DMS79 treated with DMSO at 0.1 percent for 48 hours (cell line): ENCODE data around the gene TPRN.
A peak's percentile ranks its signal among the peaks of the same experiment; 100 is the strongest.

ENCODE experiments used
- DNase-seq: peaks from one replicate; lab custom pipeline; 2025; lab: John Stamatoyannopoulos, UW

TPRN gene

DNA sequence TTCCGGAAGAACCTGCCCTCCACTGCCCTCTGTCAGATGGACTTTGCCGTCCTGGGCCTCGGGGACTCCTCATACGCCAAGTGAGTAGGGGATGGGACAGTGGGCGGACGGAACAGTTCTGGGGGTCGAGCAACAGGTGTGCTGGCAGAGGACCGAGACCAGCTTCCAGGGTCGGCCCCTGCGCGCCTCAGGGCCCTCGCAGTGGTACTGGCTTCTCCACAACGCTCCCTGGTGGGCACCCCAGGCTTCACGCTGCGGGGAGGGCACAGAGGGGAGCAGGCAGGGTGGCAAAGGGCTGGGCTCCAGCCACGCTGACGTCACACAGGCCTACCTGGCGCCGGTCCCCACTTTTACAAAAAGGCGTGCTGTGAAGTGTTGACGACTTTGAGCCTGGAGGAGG is 12.0 kb upstream of the TPRN start:
- no peak for DNase-seq

DNA sequence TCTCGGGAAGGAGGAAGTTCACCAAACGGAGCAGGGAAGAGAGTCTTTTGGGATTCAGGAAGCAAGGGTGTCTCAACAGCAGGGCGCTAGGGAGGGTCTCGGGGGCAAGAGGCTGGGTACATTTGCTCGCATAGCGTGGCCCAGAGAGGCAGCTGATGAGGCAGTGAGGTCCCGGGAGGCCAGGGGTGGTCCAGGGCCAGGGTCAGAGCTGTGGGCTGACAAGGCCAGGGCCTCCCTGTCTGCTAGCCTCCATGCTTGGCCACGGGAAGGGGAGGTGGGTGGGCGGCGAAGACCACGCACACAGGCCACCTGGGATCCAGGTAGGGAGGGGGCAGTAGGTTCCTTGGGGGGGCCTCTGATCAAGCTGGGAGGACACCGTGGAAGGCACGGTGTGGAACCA is 11.0 kb upstream of the TPRN start:
- no peak for DNase-seq

DNA sequence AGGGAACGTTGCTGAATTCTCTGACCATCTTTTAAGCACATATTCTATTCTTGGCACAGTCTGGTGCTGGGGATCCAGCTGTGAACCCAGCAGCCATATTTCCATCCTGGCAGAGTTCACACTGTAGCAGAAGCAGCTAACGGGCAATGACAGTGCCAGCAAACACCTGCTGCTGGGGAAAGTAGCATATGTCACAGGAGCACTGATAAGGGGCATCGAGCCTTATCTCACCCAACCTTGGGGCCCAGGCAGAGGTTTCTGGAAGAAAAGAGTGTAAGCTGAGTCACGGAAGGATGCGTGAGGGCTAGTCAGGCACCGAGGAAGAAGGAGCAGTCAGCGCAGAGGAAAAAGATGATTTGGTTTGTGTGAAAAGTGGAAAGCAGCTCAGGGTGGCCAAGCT is 6.1 kb upstream of the TPRN start:
- DNase-seq: no peak

DNA sequence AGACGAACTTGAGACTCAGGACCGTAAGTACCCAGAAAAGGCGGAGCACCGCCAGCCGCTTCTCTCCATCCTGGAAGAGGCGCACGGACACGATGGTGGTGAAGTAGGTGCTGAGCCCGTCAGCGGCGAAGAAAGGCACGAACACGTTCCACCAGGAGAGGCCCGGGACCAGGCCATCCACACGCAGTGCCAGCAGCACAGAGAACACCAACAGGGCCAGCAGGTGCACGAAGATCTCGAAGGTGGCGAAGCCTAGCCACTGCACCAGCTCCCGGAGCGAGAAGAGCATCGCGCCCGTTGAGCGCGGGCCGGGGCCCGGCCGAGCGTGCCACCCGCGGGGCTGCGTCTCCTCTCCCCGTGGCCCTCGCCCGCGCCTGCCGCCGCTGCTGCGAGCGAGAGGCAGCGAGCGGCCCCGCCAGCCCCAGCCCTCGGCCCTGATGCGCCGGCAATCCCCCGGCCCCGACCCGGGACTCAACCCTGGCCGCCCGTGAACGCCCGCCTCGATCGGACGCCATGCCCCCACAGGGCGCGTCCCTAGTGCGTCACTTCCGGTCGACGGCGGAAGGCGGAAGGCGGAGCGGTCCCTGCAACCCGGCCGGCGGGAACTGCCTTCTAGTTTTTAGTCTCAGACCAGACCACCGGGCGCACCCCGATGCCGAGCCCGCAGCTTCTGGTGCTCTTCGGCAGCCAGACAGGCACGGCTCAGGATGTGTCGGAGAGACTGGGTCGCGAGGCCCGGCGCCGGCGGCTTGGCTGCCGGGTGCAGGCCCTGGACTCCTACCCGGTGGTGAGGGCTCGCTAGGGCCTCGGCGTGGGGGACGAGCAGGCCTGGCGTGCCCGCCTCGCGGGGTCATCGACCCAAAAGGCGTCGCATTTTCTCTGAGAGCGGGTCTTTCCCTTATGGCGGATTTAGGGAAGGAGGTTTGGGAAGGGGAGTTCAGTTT is 4.9 kb upstream of the TPRN start, which contains the start of the genes NDOR1 and TMEM203:
Gene NDOR1, plus strand, starts transcription at position 575 of the 944 bp plus-strand sequence. Its CDS starts 78 bp downstream, at position 653.
Gene TMEM203, minus strand, starts transcription at position 523 of the 944 bp plus-strand sequence. Its CDS starts 234 bp downstream, at position 289.
- DNase-seq: peak; percentile 73

DNA sequence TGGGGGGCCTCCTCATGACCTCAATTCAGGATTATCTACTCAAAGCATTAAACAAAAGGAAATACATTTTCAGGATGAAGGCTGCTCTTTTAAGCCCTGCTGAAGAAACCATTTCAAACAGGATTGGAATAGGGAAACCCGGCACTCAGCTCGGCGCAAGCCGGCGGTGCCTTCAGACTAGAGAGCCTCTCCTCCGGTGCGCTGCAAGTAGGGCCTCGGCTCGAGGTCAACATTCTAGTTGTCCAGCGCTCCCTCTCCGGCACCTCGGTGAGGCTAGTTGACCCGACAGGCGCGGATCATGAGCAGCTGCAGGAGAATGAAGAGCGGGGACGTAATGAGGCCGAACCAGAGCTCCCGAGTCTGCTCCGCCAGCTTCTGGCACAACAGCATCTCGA is 4.2 kb upstream of the TPRN start:
- DNase-seq: no peak

DNA sequence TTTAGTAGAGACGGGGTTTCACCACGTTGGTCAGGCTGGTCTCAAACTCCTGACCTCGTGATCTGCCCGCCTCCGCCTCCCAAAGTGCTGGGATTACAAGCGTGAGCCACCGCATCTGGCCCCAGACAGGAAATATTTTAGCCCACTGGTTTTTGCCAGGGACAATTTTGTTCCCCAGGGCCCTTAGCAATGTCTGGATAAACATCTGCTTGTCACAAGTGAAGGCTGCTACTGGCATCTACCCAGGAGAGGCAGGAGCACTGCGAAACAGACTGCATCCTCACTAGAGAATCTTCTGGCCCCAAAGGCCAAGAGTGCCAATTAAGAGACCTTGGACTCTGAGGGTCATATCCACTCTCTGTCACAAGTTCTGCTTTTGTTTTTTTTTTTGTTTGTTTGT is 2.4 kb upstream of the TPRN start:
- DNase-seq: no peak

DNA sequence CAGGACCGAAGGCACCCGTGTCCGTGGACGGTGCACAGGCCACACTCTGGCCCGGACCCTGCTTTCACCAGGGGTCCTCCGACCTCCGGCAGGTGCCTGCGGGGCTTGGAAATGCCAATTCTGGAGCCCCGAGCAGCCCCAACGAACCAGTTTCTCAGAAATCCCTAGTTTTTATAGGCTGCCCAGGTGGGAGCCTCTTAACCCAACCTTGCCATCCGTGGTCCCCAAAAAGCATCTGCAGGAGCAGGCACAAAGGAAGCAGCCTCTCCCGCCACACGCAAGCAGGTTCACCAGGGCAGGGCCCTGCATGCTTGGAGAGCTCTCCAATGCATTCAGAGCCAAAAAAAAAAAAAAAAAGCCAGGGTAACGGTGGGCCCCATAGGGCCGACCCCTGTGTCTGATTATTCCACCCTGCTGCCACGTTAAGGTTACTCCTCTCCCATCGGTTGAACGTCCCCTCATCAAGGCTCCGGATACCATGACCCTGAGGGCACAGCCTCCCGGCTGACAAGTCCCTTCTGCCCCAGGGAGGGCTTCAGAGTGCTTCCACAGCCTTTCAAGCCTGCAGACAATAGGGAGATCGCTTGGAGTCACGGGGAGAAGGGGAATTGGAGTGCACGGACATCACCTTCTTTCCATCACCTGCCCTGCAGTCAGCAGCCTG is 796 bp upstream of the TPRN start:
- DNase-seq: no peak

DNA sequence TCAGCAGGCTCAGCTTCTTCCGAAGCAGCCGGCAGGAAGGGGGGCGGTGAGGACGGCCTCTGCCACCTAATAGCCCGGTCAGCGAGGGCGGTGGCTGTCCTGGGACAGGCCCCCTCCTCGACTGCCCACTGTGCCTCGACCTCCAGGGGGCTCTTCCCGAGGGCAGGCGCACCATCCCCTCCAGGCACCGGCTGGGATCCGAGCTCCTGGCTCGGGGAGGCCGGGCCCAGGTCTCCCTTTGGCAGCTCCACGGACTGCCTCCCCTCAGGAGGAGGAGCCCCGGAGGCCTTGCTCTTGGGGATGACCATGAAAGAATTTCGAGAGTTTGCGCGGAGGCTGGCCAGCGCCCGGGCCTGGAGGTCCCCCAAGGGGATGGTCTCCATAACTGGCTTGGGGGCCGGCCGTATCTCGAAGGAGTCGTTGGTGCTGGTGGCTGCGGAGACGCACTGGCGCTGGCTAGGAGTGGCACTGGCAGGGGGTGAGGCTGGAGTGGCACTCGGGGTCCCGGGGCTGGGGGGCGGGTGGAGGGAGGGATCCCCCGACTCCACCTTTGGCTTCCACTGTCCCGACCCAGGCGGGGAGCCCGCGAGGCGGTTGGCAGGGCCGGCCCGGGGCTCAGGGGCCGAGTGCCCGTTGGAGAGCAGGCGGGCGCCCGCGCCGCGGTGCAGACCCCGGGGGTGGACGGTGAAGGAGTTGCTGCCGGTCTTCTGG is 975 bp downstream of the TPRN start:
- no peak for DNase-seq

DNA sequence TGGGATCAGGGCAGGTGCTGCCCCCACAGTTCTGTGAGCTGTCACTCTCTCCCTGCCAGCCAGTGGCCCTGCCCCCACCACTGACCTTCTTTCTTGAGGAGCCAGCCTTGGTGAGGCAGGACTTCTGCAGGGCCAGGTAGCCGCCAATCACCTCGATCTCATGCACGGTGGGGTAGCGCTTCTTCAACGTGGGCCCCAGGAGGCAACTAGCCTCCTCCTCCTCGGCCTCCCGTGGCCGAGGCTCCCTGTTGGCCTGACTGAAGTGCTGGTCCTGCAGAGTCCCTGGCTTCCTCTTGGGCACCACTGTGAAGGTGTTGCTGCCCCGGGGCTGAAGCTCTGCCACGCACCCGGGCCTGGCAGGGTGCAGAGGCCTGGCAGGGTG is 1.6 kb downstream of the TPRN start:
- DNase-seq: no peak

DNA sequence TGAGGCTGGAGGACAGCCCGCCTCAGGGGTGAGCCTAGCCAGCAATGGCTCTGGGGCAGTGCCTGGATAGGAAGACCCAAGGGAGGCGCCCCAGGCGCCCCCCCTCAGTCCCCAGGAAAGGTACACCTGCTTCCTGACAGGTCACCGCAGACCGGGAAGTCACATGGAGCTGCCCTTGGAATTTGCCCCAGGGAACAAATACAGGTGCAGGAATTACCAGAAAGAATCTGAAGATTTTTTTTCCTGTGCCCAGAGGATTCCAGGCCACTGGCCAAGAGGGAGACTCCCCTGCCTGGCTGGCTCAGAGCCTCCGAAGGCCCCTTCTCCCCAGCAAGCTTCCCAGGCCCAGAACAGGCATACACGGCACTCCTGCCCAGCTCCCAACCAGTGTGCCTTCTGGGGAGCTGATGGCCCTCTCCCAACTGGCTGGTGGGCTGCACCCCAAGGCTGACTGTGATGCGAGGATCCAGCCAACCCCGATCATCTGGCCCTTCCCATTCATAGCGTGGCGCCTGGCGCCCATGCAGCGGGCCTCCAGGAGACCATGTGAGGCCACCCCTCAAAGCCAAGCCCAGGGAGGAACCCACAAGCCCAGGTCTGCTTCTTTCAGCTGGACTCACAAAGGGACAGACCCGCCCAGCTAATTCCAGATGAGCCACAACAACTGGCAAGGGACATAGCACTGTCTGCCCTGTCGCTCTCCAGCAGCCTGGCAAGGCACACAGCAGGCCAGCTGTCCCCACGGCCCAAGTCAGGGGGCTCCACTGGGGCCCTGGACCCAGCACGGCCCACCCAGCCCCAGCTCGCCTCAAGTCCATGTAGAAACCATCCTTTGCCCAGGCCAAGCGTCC is 2.3 kb downstream of the TPRN start:
- DNase-seq: no peak

DNA sequence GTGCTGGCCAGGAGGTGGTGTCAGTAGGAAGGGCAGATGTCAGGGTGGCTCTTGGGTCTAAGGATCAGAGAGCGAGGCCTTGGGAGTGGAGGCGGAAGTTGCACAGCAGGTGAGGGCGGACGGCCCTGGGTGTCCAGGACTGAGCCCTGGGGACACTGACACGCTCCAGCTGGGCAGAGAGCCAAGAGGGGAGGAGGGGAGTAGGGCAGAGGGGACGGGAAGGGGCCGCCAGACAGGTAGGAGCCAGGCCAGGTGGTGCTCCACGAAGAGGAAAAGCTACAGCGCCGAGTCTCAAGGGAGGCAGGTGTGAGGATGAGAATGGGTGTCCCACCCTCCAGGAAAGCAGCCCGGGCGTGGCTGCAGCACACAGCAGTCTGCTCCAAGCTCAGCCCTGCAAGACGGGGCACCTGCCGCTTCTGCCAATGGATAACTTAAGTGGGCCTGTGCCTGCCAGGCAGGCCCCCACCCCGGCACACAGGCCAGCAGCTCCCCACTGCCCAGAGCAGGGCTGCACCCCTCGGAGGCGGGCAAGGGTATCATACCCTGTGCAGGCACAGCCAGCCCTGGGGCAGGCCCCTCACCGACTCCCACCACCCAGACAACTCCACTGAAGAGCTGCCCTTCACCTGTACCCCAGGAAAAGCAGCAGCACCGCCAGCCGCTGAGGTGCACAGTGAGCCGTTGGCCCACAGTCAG is 4.9 kb downstream of the TPRN start:
- peak; percentile 90 for DNase-seq

DNA sequence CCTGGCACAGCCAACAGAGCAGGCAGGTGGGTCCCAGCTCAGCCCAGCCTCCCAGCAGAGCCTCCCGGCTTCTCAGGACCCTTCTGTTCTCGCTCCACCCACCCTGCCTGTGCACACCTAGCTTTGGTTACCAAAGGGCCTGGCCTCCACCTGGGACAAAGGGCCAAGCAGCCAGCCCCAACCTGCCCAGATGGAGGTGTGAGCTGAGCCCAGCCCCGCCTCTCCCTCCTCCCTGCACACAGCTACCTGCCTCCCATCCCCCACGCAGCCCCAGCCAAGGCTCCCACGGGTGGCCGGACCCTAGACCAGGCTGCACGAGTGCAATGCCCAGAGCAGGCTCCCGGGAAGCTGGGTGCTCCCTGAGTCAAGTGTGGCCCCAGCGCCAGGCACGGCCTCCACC is 5.6 kb downstream of the TPRN start:
- peak; percentile 89 for DNase-seq

DNA sequence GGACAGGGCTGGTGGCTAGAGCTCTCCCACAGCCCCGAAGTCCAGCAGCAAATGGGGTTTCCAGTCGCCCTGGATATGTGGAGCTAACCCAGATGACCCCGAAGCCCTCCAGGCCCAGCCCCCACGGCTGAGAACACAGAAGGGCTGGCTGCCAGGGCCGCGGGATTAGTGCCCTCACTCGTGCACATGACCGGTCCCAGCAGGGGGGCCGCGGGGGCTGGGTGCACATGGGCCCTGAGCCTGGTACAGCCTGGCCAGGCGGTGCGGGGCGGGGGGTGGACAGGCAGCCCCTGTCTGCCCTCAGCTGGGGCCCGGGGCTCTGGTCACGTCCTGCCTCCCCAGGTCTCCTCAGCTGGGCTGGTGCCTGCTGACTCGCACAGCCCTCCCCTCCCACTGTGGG is 6.2 kb downstream of the TPRN start:
- peak; percentile 23 for DNase-seq

DNA sequence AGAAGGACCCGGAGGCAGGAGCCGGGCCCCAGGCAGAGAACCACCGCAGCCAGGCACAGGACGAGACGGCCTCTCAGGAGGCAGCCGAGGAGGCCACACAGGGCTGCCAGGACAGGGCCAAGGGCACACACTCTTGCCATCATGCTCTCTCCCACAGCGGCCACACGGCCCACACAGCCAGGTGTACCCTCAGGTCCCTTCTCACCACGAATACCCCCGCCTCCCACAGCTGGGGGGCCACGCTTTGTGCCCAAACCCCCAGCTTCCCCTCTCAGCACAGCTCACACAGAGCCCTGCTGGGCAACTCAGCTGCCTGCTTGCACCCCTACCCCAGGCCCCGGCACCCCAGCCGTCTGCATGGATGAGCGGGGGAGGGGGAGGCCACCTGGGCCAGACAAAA is 6.8 kb downstream of the TPRN start:
- no peak for DNase-seq

DNA sequence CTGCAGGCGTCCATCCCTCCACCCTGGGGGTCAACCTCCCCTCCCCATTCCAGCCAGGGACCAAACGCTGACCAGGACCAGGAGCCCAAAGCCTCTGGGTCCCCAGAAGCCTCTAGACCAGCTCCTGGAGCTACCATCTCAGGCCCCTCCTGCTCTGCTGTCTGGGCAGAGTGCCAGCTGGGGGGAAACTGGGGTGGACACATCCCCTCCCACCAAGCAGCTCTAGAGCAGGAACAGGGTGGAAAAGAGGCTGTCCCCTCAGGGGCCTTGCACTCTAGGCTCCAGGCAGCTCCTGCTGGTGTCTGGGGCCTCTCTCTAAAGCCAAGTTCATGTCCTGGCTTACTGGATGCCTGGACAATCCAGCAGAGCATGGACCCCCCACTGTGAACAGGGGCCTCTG is 7.7 kb downstream of the TPRN start:
- no peak for DNase-seq

DNA sequence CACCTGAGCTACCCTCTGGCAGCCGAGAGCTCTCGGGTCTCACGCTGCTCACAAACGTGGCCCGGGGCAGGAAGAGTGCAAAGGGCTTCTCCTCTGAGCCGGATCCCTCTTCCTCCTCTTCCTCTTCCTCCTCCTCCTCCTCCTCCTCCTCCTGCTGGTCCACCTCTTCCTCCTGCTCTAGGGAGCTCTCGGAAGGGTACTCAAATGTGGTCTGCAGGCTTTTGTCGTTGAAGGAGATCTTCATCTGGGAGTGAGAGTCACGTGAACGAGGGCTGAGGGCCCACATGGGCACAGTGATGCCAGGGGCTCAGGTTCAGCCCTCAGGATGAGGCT is 8.1 kb downstream of the TPRN start:
- DNase-seq: no peak

DNA sequence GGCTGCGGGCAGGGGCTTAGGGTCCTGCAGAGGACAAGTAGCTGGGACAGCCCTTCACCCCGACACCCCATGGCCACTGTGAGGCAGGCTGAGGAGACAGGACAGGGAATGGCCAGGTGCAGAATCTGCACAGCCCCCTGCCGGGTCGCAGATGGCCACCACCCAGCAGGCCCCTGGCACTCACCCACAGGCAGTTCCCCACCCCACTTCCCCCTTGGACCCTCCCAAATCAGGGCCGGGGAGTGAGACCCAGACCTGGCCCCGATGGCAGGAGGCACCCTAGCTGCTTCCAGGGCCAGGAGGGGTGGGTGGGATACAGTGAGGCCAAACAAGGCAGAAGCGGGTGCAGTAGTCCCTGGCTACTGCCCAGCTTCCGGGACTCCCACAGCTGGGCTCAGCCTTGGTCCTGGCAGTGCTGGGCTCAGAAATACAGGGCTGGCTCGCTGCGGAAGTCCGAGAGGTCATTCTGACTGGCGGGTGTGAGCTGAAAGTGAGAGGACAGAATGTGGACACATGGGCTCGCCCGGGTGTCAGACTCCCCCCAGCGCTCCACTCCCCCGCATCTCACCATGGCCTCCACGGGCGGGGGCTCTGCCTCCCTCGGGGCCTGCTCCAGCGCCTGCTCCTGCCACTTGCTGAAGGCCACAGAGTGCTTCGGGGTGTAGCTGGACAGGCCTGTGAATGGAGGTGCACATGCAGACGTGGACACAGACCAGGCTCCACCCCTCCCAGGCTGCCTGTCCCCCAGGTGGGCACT is 8.7 kb downstream of the TPRN start:
- no peak for DNase-seq

DNA sequence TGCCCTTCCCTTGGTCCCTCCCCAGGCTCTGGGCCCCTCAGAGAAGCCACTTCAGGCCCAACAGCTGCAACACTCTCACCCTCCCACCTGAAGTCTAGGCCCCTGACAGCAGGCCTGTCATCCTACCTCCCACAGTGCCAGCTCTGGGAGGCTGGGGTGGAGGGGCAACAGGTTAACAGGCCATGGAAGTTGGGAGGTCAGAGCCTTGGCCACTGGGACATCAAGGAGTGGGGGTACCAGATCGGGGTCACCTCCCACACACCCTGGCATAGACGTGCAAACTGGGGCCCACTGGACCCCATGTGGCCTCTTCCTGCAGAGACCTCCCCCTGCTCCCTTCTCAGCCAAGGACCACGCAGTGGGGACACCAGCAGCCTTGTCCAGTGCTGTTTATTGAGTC is 9.3 kb downstream of the TPRN start:
- no peak for DNase-seq

DNA sequence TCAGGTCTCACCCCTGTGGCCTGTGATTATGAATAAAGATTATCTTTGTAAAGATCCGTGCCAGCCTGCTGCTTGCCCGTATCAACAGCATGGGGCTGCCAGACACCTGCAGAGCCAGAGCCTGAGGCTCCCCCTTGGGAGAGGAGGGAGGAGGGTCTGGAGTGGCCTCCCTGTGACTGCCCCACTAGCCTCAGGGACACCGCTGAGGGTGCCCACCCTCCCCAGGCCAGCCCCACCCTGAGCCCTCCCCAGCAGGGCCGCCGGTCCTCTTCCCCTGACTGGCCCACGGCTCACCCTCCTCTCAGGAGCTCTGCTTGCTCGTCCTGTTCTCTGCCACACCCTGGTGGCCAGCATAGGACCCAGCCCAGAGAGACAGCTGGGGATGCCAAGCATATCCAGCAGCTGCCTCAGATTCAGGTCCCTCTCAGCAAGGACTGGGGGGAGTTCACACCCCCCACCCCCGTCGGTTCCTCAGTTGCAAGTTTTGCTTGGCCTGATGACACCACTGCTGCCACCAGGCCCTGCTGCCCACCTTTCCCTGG is 10.2 kb downstream of the TPRN start:
- DNase-seq: no peak
